Activated CD4-positive, alpha-beta T cell treated with anti-CD3 and anti-CD28 coated beads for 36 hours (primary cell): ENCODE measurements around the gene ABO. TPM values are rescaled to one million over a fixed set of nuclear protein-coding genes. Genes with fewer than 3 reads are reported as not detected.
"Not testable (repeated sequence)": the region's sequence is repeated elsewhere in the genome, so short reads cannot be mapped to it uniquely, and the experiment has no call there.

Source experiments
- ATAC-seq: fragments of 200-7000 bp; cut with Tn5 transposase; one replicate; pipeline ENCODE4 v1.10.0; 2021; ENCODE audit warnings: mild to moderate bottlenecking, moderate library complexity
- CTCF ChIA-PET: fragments of 350-600 bp; sonication (Branson Sonifier 250); formaldehyde crosslinking; loops from one replicate; lab custom pipeline; 2021; ENCODE audit warnings: antibody characterized with exemption; lab: Charles Lee
- POLR2A ChIA-PET: fragments of 350-600 bp; sonication (Branson Sonifier 250); formaldehyde crosslinking; loops from one replicate; lab custom pipeline; 2021; ENCODE audit warnings: antibody characterized with exemption, inconsistent platforms; lab: Charles Lee
- DNase-seq: peaks from one replicate; pipeline ENCODE4 v3.0.0-alpha.2; 2020
- H3K27ac Mint-ChIP-seq: one replicate; pipeline ENCODE4 v1.8.0; 2021; ENCODE audit warnings: mixed read lengths
- H3K27me3 Mint-ChIP-seq: one replicate; pipeline ENCODE4 v1.8.0; 2021; ENCODE audit warnings: mixed read lengths
- H3K36me3 Mint-ChIP-seq: one replicate; pipeline ENCODE4 v1.8.0; 2021; ENCODE audit warnings: low read depth, mixed read lengths
- H3K4me1 Mint-ChIP-seq: one replicate; pipeline ENCODE4 v1.8.0; 2021; ENCODE audit warnings: mixed read lengths
- H3K4me3 Mint-ChIP-seq: one replicate; pipeline ENCODE4 v1.8.0; 2021; ENCODE audit warnings: mild to moderate bottlenecking, moderate library complexity, mixed read lengths
- H3K9me3 Mint-ChIP-seq: one replicate; pipeline ENCODE4 v1.8.0; 2021; ENCODE audit warnings: low read depth, mixed read lengths
- intact Hi-C, 2 experiments: fragments of 100-400 bp; cut with DNase I in 1 of 2; cut with micrococcal nuclease in 1 of 2; formaldehyde crosslinking; loops; one replicate each; pipeline versions ENCODE4 v1.14.2 to v1.15.1; 2022 to 2024; cut with DNase I, micrococcal nuclease
- total RNA-seq, 2 experiments: library from RNA; stranded (reverse); gene quantifications; one replicate each; pipeline ENCODE4 v1.2.3, GENCODE V29; 2021

ABO gene
- total RNA-seq, 2 experiments from 2014 or later, result 0.09 TPM; not detected in 1

GRCh38 chr9:133228474-133229193 lies 46.4 kb downstream of the ABO start:
- CTCF ChIA-PET, ATAC-seq, H3K27me3 Mint-ChIP-seq, intact Hi-C loops, H3K4me1 Mint-ChIP-seq, H3K27ac Mint-ChIP-seq, H3K9me3 Mint-ChIP-seq, H3K36me3 Mint-ChIP-seq, POLR2A ChIA-PET, H3K4me3 Mint-ChIP-seq, DNase-seq: not testable (repeated sequence)

GRCh38 chr9:133227996-133228395 lies 47.0 kb downstream of the ABO start:
- H3K27me3 Mint-ChIP-seq, POLR2A ChIA-PET, CTCF ChIA-PET, DNase-seq, intact Hi-C loops, H3K9me3 Mint-ChIP-seq, H3K4me1 Mint-ChIP-seq, ATAC-seq, H3K36me3 Mint-ChIP-seq, H3K4me3 Mint-ChIP-seq, H3K27ac Mint-ChIP-seq: not testable (repeated sequence)

GRCh38 chr9:133227242-133227860 lies 47.6 kb downstream of the ABO start:
- Mint-ChIP-seq H3K27me3 (peaks cover 10% of the 10 kb centered on the region), H3K9me3 (no peaks in the 10 kb centered on the region), H3K36me3 (no peaks in the 10 kb centered on the region), H3K4me3 (no peak overlapping the region), H3K4me1 (no peaks in the 10 kb centered on the region), H3K27ac (no peak overlapping the region)
- DNase-seq (no peak), ATAC-seq (no peak)
- ChIA-PET CTCF (no interaction called here), POLR2A (no interaction called here)
- intact Hi-C loops, result no loop called here

GRCh38 chr9:133226219-133227171 lies 48.5 kb downstream of the ABO start:
- H3K27ac Mint-ChIP-seq, result no peak overlapping the region
- POLR2A ChIA-PET, result no interaction called here
- intact Hi-C loops, result no loop called here
- H3K4me3 Mint-ChIP-seq, result no peak overlapping the region
- H3K36me3 Mint-ChIP-seq, result no peaks in the 10 kb centered on the region
- peaks cover 10% of the 10 kb centered on the region for H3K27me3 Mint-ChIP-seq
- H3K4me1 Mint-ChIP-seq, result no peaks in the 10 kb centered on the region
- DNase-seq (no peak), ATAC-seq (no peak)
- CTCF ChIA-PET, result interaction anchor here (0.9 kb wide), 1 partner anchor 13 kb away, joined by 3 read pairs; no protein-coding TSS in a partner anchor
- H3K9me3 Mint-ChIP-seq, result no peaks in the 10 kb centered on the region

GRCh38 chr9:133225171-133226011 lies 49.6 kb downstream of the ABO start:
- POLR2A ChIA-PET, result interaction anchor here (0.7 kb wide), 1 partner anchor 19 kb away, joined by 3 read pairs; no protein-coding TSS in a partner anchor
- H3K4me1 Mint-ChIP-seq, result peaks cover 3% of the 10 kb centered on the region
- H3K4me3 Mint-ChIP-seq, result no peak overlapping the region
- no peak overlapping the region for H3K27ac Mint-ChIP-seq
- intact Hi-C loops, result no loop called here
- no peak for ATAC-seq
- peaks cover 15% of the 10 kb centered on the region for H3K27me3 Mint-ChIP-seq
- H3K36me3 Mint-ChIP-seq, result no peaks in the 10 kb centered on the region
- CTCF ChIA-PET, result interaction anchor here (0.9 kb wide), 1 partner anchor 12 kb away, joined by 3 read pairs; no protein-coding TSS in a partner anchor
- H3K9me3 Mint-ChIP-seq, result no peaks in the 10 kb centered on the region
- DNase-seq, result no peak

- POLR2A ChIA-PET, result interaction anchor here (0.7 kb wide), 1 partner anchor 19 kb away, joined by 3 read pairs; no protein-coding TSS in a partner anchor
- Mint-ChIP-seq H3K4me3 (no peak overlapping the region), H3K4me1 (peaks cover 3% of the 10 kb centered on the region), H3K27ac (no peak overlapping the region), H3K36me3 (no peaks in the 10 kb centered on the region), H3K27me3 (peaks cover 18% of the 10 kb centered on the region), H3K9me3 (no peaks in the 10 kb centered on the region)
- DNase-seq, result no peak
- intact Hi-C loops, result no loop called here
- CTCF ChIA-PET, result no interaction called here
- ATAC-seq, result no peak
Measured at GRCh38 chr9:133224762-133225161, 50.2 kb downstream of the ABO start.

GRCh38 chr9:133223159-133223756 lies 51.7 kb downstream of the ABO start:
- H3K4me1 Mint-ChIP-seq, ATAC-seq, DNase-seq, CTCF ChIA-PET, H3K36me3 Mint-ChIP-seq, H3K27ac Mint-ChIP-seq, intact Hi-C loops, H3K9me3 Mint-ChIP-seq, POLR2A ChIA-PET, H3K4me3 Mint-ChIP-seq: not testable (repeated sequence)
- H3K27me3 Mint-ChIP-seq, result peaks cover 30% of the 10 kb centered on the region

GRCh38 chr9:133221994-133222393 lies 53.0 kb downstream of the ABO start:
- POLR2A ChIA-PET, H3K36me3 Mint-ChIP-seq, CTCF ChIA-PET, H3K4me1 Mint-ChIP-seq, H3K27ac Mint-ChIP-seq, H3K9me3 Mint-ChIP-seq, intact Hi-C loops, DNase-seq, H3K4me3 Mint-ChIP-seq, ATAC-seq: not testable (repeated sequence)
- peaks cover 37% of the 10 kb centered on the region for H3K27me3 Mint-ChIP-seq

- ChIA-PET CTCF (no interaction called here), POLR2A (no interaction called here)
- H3K36me3 Mint-ChIP-seq, result no peaks in the 10 kb centered on the region
- intact Hi-C loops, result no loop called here
- H3K27ac Mint-ChIP-seq, result no peak overlapping the region
- H3K9me3 Mint-ChIP-seq, result no peaks in the 10 kb centered on the region
- H3K4me3 Mint-ChIP-seq, result no peak overlapping the region
- ATAC-seq (no peak), DNase-seq (no peak)
- peaks cover 3% of the 10 kb centered on the region for H3K4me1 Mint-ChIP-seq
- peaks cover 40% of the 10 kb centered on the region for H3K27me3 Mint-ChIP-seq
Measured at GRCh38 chr9:133221177-133221809, 53.7 kb downstream of the ABO start.
